ENCODE results near the gene DRD1. TPM values are rescaled to one million over a fixed set of nuclear protein-coding genes. Genes with fewer than 3 reads are reported as not detected.

Gene DRD1
- total RNA-seq, 4 donors from 2014 or later, result 0.06 to 0.19 TPM; not detected in 2

DNA sequence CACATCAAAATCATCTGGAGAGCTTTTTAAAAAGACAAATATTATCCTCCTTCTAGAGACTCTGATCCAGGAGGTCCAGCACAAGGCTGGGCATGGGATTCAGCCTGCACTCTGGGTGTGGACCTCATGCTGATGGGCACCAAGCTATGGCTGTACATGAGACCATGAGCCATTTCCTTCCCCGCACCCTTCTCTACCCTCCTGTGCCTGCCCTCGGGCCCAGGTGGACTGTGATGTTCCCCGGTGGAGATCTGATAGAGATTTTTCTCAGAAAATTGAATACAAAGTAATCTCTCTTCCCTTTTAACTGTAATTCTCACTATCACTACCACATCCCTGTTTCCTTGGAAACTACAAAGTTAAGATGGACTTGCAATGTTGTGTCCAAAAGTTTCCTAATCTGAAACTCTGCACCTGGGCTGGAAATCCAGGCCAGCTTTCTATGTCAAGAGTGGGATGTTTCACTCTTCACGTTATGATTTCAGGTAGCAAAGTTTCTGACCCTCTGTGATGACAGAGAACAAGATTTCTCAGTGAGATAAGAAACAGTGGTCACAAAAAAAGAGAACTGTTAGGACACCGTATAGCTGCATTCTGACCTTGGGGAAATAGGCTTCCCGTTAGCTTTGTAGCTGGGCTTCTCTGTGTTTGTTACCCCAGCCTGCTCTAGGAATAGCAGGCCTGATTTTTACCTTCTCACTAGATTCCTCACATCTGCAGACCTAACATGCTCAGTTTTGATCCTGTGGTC lies 45.9 kb upstream of the DRD1 start:
- TF ChIP-seq POLR2A (IDR thresholded peaks at IDR 0.05), result no peak
- TF ChIP-seq, protein P1, sequence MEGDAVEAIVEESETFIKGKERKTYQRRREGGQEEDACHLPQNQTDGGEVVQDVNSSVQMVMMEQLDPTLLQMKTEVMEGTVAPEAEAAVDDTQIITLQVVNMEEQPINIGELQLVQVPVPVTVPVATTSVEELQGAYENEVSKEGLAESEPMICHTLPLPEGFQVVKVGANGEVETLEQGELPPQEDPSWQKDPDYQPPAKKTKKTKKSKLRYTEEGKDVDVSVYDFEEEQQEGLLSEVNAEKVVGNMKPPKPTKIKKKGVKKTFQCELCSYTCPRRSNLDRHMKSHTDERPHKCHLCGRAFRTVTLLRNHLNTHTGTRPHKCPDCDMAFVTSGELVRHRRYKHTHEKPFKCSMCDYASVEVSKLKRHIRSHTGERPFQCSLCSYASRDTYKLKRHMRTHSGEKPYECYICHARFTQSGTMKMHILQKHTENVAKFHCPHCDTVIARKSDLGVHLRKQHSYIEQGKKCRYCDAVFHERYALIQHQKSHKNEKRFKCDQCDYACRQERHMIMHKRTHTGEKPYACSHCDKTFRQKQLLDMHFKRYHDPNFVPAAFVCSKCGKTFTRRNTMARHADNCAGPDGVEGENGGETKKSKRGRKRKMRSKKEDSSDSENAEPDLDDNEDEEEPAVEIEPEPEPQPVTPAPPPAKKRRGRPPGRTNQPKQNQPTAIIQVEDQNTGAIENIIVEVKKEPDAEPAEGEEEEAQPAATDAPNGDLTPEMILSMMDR (IDR thresholded peaks at IDR 0.05), result no peak
- H3K36me3 ChIP-seq, result peaks cover 0 to 85% (median 10%) of the 10 kb centered on the region in 3 donors
- no peak overlapping the region for H3K4me3 ChIP-seq
- H3K9me3 ChIP-seq, result no peaks in the 10 kb centered on the region
- 68 to 76% methylated on average over 6 of the region's 6 CpGs for WGBS, 2 donors
- no peak for DNase-seq
- H3K4me1 ChIP-seq, result peaks cover 0 to 19% (median 0%) of the 10 kb centered on the region in 3 donors
- no peak overlapping the region for H3K27ac ChIP-seq
- intact Hi-C loops (cut with DNase I), result no loop called here
- H3K27me3 ChIP-seq, result no peaks in the 10 kb centered on the region

DNA sequence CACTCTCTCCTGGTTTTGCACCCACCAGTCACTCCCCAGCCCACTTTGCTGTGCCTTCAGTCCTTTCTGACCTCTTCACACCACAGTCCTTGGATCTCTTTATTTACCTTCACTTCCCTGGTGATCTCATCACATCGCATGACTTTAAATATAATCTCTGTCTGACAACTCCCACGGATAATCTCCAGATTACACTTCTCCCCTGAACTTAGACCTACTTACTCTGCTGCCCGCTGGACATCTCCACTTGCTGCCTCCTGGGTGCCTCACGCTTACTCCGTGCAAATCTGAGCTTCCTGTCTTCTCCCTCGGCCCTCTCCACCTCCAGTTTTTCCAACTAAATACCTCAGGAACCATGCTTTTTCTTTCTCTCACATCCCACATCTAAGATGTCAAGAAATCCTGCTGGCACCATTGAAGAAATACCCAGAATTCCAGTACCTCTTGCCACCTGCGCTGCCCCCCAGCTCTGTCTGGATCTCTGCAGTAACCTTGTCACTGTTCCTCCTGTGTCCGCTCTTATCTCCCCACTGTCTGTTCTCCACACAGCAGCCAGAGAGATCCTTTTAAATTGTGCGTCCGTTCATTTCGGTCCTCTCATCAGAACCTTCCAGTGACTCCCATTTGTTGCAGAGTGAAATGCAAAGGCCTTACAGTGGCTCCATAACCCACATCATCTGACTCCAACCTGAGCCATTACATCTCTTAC lies 43.7 kb upstream of the DRD1 start:
- no peak for TF ChIP-seq POLR2A (IDR thresholded peaks at IDR 0.05)
- TF ChIP-seq, protein P1 (IDR thresholded peaks at IDR 0.05), result no peak
- peaks cover 0 to 5% (median 0%) of the 10 kb centered on the region in 3 donors for H3K4me1 ChIP-seq
- no peak for DNase-seq
- H3K9me3 ChIP-seq, result no peaks in the 10 kb centered on the region
- no peaks in the 10 kb centered on the region for H3K27me3 ChIP-seq
- H3K4me3 ChIP-seq, result no peak overlapping the region
- H3K27ac ChIP-seq, result no peak overlapping the region
- intact Hi-C loops (cut with DNase I), result no loop called here
- peaks cover 0 to 80% (median 12%) of the 10 kb centered on the region in 3 donors for H3K36me3 ChIP-seq
- WGBS, 2 donors, result 86 to 94% methylated on average over 11 of the region's 11 CpGs

DNA sequence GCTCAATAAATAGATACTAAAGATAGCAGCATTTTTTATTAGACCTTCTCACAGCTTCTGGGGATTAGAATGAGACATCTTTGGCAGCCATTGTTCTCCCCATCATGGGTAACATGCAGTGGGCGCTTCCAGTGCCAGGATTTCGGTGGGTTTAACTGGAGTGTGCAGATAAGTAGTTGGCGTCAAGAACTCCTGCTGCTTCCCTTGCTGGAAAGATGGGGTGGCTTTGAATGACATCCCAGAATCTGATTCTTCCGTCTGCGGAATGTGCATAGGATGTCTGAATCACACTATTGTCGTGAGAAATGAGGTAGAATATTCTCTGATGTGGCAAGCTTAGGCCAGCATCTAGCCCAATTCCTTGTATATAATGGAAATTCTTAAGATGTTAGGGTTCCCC lies 41.6 kb upstream of the DRD1 start:
- H3K27me3 ChIP-seq, result no peaks in the 10 kb centered on the region
- intact Hi-C loops (cut with DNase I), result no loop called here

DNA sequence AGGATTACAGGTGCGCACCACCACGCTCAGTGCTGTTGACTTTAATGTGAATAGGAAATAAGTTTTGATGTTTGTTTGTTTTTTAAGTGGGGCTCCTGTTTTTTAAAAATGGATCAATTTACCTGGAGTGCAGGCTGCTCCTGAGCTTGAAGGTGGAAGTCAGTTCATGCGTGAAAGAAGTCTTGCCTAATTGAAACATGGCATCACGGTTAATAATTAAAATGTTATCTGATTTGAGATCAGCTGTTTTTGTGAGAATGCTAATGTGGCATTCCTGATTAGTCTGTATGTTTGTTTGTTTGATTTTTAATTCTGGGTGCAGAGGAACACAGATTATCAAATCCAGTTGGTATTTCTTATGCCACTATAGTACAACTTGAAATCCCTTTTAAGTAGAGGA lies 40.8 kb upstream of the DRD1 start:
- Histone ChIP-seq H3K27ac (no peak overlapping the region), H3K4me3 (no peak overlapping the region), H3K27me3 (no peaks in the 10 kb centered on the region), H3K4me1 (peaks cover 0 to 21% (median 10%) of the 10 kb centered on the region in 3 donors), H3K36me3 (peaks cover 0 to 73% (median 9%) of the 10 kb centered on the region in 3 donors), H3K9me3 (no peaks in the 10 kb centered on the region)
- TF ChIP-seq POLR2A (IDR thresholded peaks at IDR 0.05), result no peak
- TF ChIP-seq, protein P1 (IDR thresholded peaks at IDR 0.05), result no peak
- no peak for DNase-seq
- 85 to 97% methylated on average over 2 to 4 of the region's 4 CpGs for WGBS, 2 donors
- intact Hi-C loops (cut with DNase I), result no loop called here

More for the DNA sequence above, 41.6 kb upstream of the DRD1 start:
- Histone ChIP-seq H3K9me3 (no peaks in the 10 kb centered on the region), H3K4me3 (no peak overlapping the region), H3K4me1 (peaks cover 0 to 16% (median 2%) of the 10 kb centered on the region in 3 donors), H3K36me3 (peaks cover 0 to 73% (median 9%) of the 10 kb centered on the region in 3 donors), H3K27ac (no peak overlapping the region)
- DNase-seq, result no peak
- TF ChIP-seq POLR2A (IDR thresholded peaks at IDR 0.05), result no peak
- TF ChIP-seq, protein P1 (IDR thresholded peaks at IDR 0.05), result no peak
- WGBS, 2 donors, result 68 to 82% methylated on average over 6 of the region's 6 CpGs

DNA sequence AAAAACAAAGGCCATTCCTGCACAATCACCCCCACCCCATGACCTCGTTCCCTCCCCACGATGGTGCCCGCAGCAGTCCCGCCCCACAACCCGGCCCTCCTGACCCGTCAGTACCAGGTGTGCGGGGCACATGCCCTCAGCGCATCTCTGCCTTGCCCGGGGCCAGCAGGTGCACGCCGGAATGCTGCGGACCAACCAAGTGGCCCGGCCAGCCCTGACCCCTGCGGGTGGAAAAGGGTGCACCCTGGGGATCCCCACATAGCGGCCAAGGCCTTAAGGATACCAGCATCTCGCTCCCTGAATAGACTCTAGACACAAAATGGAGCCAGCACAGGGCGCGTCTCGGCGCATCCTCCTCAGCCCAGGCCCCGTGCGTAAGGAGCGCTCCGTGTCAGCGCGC lies 40.3 kb upstream of the DRD1 start:
- Histone ChIP-seq H3K4me1 (peaks cover 3 to 26% (median 15%) of the 10 kb centered on the region in 3 donors), H3K9me3 (no peaks in the 10 kb centered on the region), H3K27me3 (no peaks in the 10 kb centered on the region), H3K4me3 (no peak overlapping the region), H3K27ac (no peak overlapping the region), H3K36me3 (peaks cover 0 to 68% (median 9%) of the 10 kb centered on the region in 3 donors)
- WGBS, 2 donors, result 100% methylated on average over 6 to 9 of the region's 26 CpGs
- DNase-seq, result no peak
- intact Hi-C loops (cut with DNase I), result no loop called here
- TF ChIP-seq POLR2A (IDR thresholded peaks at IDR 0.05), result no peak
- TF ChIP-seq, protein P1 (IDR thresholded peaks at IDR 0.05), result no peak
